Measurements from ENCODE around the gene CADPS2. TPM values are rescaled to one million over a fixed set of nuclear protein-coding genes. Genes with fewer than 3 reads are reported as not detected.
"Not testable (repeated sequence)": the region's sequence is repeated elsewhere in the genome, so short reads cannot be mapped to it uniquely, and the experiment has no call there.

The CADPS2 gene
- polyA plus RNA-seq, 3 donors from 2014 or later: not detected

DNA sequence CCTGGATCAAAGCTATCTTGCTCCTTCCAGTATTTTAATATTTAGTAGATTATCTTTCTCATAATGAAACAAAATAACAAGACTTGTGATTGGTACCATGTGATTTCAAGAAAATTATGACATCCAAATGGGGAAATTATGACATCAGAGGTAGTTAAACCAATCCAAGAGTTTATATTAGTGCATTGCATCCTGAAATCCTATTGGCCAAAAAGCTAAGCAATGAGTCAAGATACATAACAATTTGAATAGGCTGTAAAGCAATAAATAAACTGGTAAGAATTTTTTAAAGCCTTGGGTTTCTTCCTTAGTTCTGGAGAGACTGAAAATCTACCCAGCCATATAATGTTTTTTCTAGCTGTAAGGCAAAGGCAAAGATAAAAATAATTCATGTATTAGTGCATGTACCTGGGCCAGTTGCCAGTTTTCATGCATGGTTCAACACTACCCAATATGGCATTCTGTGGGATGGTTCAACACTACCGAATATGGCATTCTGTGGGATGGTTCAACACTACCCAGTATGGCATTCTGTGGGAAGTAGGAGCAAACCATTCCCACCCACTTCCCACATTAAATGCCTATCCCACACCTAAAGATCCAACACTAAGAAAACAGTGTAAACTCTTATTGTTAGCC, 183.3 kb downstream of the CADPS2 start, which contains the start of gene RNF148:
TSS of gene RNF148 (minus strand) at position 51 of the 639 bp plus-strand sequence. CDS start 172 bp downstream, outside the sequence.
- no peak within 1 kb of the TSS for H3K27ac Mint-ChIP-seq
- H3K36me3 Mint-ChIP-seq: no peaks in the 10 kb centered on the region
- H3K27me3 Mint-ChIP-seq (ENCODE audit: low read depth in 3 of 3): peaks cover 0 to 2% (median 0%) of the 10 kb centered on the region in 3 donors
- DNase-seq: no peak
- peaks cover 10 to 39% (median 13%) of the 10 kb centered on the region in 6 donors for H3K9me3 Mint-ChIP-seq
- H3K4me3 Mint-ChIP-seq: no peak within 1 kb of the TSS
- H3K4me1 Mint-ChIP-seq: no peaks in the 10 kb centered on the region

- Mint-ChIP-seq H3K9me3 (peaks cover 12 to 46% (median 19%) of the 10 kb centered on the region in 6 donors), H3K4me3 (no peak within 1 kb of the TSS), H3K27ac (no peak within 1 kb of the TSS), H3K36me3 (no peaks in the 10 kb centered on the region), H3K4me1 (no peaks in the 10 kb centered on the region), H3K27me3 (ENCODE audit: low read depth in 3 of 3) (peaks cover 0 to 2% (median 0%) of the 10 kb centered on the region in 3 donors)
- DNase-seq: no peak
Observed at GRCh38 chr7:122699017-122699416, 187.2 kb downstream of the CADPS2 start, which contains the start of gene RNF133. Gene RNF133, minus strand, starts transcription at chr7:122699117. Its CDS starts 199 bp downstream, at chr7:122698918.

- DNase-seq: no peak
- H3K4me1 Mint-ChIP-seq: no peaks in the 10 kb centered on the region
- H3K4me3 Mint-ChIP-seq: no peak overlapping the region
- H3K27ac Mint-ChIP-seq: no peak overlapping the region
- peaks cover 8 to 32% (median 21%) of the 10 kb centered on the region in 6 donors for H3K9me3 Mint-ChIP-seq
- no peaks in the 10 kb centered on the region for H3K27me3 Mint-ChIP-seq (ENCODE audit: low read depth in 3 of 3)
- H3K36me3 Mint-ChIP-seq: peaks cover 0 to 6% (median 0%) of the 10 kb centered on the region in 3 donors
Observed at GRCh38 chr7:122695816-122696215, 190.4 kb downstream of the CADPS2 start.

DNA sequence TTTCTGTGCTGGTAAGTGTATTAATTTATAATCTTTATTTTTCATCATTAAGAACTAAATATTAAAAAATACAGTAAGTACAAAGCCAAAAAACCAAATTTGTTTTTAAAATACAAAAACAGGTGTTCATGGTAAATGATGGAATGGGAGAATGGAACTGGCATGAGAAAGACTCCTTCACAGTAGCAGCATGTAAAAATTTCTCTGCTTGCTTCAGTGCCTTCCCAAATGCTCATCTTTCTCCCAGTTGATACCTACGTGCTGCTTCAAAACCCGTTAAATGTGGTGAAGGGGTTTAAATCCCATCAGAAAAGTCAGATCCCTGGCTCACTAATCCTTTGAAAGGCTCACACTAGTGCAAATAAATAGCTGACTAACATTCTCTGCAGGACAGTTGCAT, 191.6 kb downstream of the CADPS2 start:
- Mint-ChIP-seq H3K36me3 (peaks cover 0 to 6% (median 0%) of the 10 kb centered on the region in 3 donors), H3K4me3 (no peak overlapping the region), H3K9me3 (peaks cover 9 to 24% (median 16%) of the 10 kb centered on the region in 6 donors), H3K4me1 (no peaks in the 10 kb centered on the region), H3K27ac (no peak overlapping the region), H3K27me3 (ENCODE audit: low read depth in 3 of 3) (no peaks in the 10 kb centered on the region)
- DNase-seq: no peak

DNA sequence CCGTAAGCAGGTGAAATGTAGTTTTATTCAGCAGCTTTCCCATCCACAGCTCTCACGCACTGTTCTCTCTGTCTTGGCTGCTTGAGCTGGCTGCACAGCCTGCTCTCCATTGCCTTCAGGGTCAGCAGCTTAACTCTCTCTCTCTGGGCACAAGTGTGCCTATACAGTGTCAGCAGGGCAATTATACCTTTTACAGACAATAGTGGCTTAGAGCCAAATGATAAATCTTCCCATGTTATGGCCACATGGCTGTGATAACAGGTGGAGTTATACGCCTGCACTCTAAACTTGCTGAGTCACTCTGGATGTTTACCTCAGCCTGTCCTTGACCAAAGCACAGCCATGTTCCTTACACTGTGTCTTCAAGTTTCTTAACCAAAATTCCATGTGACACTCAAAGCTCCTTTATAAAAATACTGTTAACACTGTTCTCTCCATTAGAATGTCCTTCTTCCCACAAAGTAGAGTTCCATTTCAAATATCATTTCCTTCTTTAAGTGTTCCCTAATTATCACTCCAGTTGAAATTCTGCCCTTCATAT, 193.4 kb downstream of the CADPS2 start:
- Mint-ChIP-seq H3K27me3 (ENCODE audit: low read depth in 3 of 3) (peaks cover 0 to 2% (median 0%) of the 10 kb centered on the region in 3 donors), H3K4me3 (no peak overlapping the region), H3K27ac (no peak overlapping the region), H3K36me3 (peaks cover 0 to 6% (median 0%) of the 10 kb centered on the region in 3 donors), H3K4me1 (no peaks in the 10 kb centered on the region), H3K9me3 (peaks cover 9 to 18% (median 12%) of the 10 kb centered on the region in 6 donors)
- DNase-seq: no peak

DNA sequence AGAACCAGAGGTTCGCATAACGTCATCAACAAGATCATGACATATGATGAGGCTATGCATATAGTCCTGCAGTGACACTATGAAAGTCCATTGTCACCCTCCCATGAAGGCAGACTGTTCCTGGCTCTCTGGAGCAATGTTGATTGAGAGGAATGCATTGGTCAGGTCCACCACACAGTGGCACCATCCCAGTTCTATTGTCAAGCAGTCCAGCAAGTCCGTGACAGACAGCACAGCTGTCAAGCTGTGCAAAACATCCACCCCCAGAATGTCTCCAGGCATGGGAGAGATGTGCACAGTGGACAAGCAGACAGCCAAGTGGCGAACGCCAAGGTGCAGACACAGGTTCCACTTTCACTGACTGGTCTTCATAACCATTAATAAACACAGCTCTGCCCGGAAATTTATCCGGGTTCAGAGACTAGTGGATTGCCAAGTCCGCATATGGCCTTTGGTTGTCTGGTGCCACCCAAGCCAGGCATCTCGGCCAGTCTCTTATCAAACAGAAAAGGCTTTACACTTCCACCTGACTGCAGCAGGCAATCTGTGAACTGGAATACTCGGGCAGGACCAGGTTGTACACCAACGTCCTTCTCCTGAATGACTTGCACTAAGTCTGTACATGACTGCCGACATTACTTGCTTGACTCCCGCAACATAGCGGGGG, 194.6 kb downstream of the CADPS2 start:
- peaks cover 0 to 6% (median 0%) of the 10 kb centered on the region in 3 donors for H3K36me3 Mint-ChIP-seq
- no peaks in the 10 kb centered on the region for H3K4me1 Mint-ChIP-seq
- no peak for DNase-seq
- H3K4me3 Mint-ChIP-seq: no peak overlapping the region
- H3K27ac Mint-ChIP-seq: no peak overlapping the region
- peaks cover 9 to 20% (median 12%) of the 10 kb centered on the region in 6 donors for H3K9me3 Mint-ChIP-seq
- peaks cover 0 to 2% (median 0%) of the 10 kb centered on the region in 3 donors for H3K27me3 Mint-ChIP-seq (ENCODE audit: low read depth in 3 of 3)

GRCh38 chr7:122689346-122690109, 196.7 kb downstream of the CADPS2 start:
- peaks cover 0 to 2% (median 2%) of the 10 kb centered on the region in 3 donors for H3K27me3 Mint-ChIP-seq (ENCODE audit: low read depth in 3 of 3)
- DNase-seq: no peak
- no peaks in the 10 kb centered on the region for H3K4me1 Mint-ChIP-seq
- no peak overlapping the region for H3K4me3 Mint-ChIP-seq
- H3K27ac Mint-ChIP-seq: no peak overlapping the region
- H3K36me3 Mint-ChIP-seq: peaks cover 0 to 6% (median 0%) of the 10 kb centered on the region in 3 donors
- peaks cover 7 to 16% (median 12%) of the 10 kb centered on the region in 6 donors for H3K9me3 Mint-ChIP-seq

- Mint-ChIP-seq H3K4me3 (no peak overlapping the region), H3K36me3 (peaks cover 0 to 6% (median 0%) of the 10 kb centered on the region in 3 donors), H3K27ac (no peak overlapping the region), H3K4me1 (no peaks in the 10 kb centered on the region), H3K27me3 (ENCODE audit: low read depth in 3 of 3) (peaks cover 0 to 2% (median 2%) of the 10 kb centered on the region in 3 donors), H3K9me3 (peaks cover 2 to 11% (median 8%) of the 10 kb centered on the region in 6 donors)
- DNase-seq: no peak
Observed at GRCh38 chr7:122688400-122688998, 197.8 kb downstream of the CADPS2 start.

DNA sequence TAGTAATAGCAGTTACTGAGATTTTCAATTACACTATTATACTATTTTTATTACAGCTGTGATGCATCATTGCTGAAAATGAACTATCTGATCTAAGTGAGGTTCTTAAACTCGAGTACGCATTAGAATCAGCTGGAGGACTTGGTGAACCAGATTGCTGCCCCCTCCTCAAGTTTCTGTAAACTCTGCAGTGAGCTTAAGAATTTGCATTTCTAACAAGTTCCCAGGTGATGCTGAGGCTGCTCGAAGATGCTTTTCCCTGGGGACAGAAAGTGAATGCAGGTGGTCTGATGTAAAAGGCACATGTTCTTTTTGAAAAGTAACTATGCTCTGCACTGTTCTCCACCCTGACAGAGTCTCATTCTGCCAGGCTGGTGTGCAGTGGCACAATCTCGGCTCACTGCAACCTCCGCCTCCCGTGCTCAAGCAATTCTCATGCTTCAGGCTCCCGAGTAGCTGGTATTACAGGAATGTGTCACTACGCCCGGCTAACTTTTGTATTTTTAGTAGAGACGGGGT, 199.8 kb downstream of the CADPS2 start:
- H3K27me3 Mint-ChIP-seq (ENCODE audit: low read depth in 3 of 3): peaks cover 0 to 2% (median 2%) of the 10 kb centered on the region in 3 donors
- H3K4me1 Mint-ChIP-seq: no peaks in the 10 kb centered on the region
- peaks cover 0 to 26% (median 4%) of the 10 kb centered on the region in 6 donors for H3K9me3 Mint-ChIP-seq
- H3K36me3 Mint-ChIP-seq: no peaks in the 10 kb centered on the region
- no peak for DNase-seq
- H3K4me3 Mint-ChIP-seq: no peak overlapping the region
- H3K27ac Mint-ChIP-seq: no peak overlapping the region

- Mint-ChIP-seq H3K36me3 (no peaks in the 10 kb centered on the region), H3K27me3 (ENCODE audit: low read depth in 3 of 3) (peaks cover 0 to 2% (median 2%) of the 10 kb centered on the region in 3 donors), H3K9me3 (peaks cover 0 to 28% (median 5%) of the 10 kb centered on the region in 6 donors), H3K27ac (no peak overlapping the region), H3K4me3 (no peak overlapping the region), H3K4me1 (no peaks in the 10 kb centered on the region)
- no peak for DNase-seq
Observed at GRCh38 chr7:122684504-122684903, 201.8 kb downstream of the CADPS2 start.

GRCh38 chr7:122682815-122683550, 203.3 kb downstream of the CADPS2 start:
- H3K4me3 Mint-ChIP-seq: no peak overlapping the region
- DNase-seq: no peak
- H3K36me3 Mint-ChIP-seq: no peaks in the 10 kb centered on the region
- peaks cover 0 to 2% (median 0%) of the 10 kb centered on the region in 3 donors for H3K27me3 Mint-ChIP-seq (ENCODE audit: low read depth in 3 of 3)
- H3K9me3 Mint-ChIP-seq: peaks cover 6 to 35% (median 12%) of the 10 kb centered on the region in 6 donors
- H3K27ac Mint-ChIP-seq: no peak overlapping the region
- H3K4me1 Mint-ChIP-seq: no peaks in the 10 kb centered on the region

DNA sequence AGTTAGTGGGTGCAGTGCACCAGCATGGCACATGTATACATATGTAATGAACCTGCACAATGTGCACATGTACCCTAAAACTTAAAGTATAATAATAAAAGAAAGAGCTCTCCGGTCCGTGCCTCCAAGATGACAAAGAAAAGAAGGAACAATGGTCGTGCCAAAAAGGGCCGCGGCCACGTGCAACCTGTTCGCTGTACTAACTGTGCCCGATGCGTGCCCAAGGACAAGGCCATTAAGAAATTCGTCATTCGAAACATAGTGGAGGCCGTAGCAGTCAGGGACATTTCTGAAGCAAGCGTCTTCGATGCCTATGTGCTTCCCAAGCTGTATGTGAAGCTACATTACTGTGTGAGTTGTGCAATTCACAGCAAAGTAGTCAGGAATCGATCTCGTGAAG, 205.1 kb downstream of the CADPS2 start:
- H3K9me3 Mint-ChIP-seq: peaks cover 8 to 40% (median 16%) of the 10 kb centered on the region in 6 donors
- H3K27me3 Mint-ChIP-seq (ENCODE audit: low read depth in 3 of 3); H3K27ac Mint-ChIP-seq; H3K4me3 Mint-ChIP-seq; H3K4me1 Mint-ChIP-seq; DNase-seq; H3K36me3 Mint-ChIP-seq: not testable (repeated sequence)

Data from immature natural killer cell (primary cell).